ENCODE measurements around the gene LLPH. TPM values are rescaled to one million over a fixed set of nuclear protein-coding genes. Genes with fewer than 3 reads are reported as not detected.

The LLPH gene
- total and polyA plus RNA-seq, 2 of the 13 experiments (the other 11 are each of a cell fraction or from before 2014, with no cell fraction given) = 4.2 to 25.6 TPM

DNA sequence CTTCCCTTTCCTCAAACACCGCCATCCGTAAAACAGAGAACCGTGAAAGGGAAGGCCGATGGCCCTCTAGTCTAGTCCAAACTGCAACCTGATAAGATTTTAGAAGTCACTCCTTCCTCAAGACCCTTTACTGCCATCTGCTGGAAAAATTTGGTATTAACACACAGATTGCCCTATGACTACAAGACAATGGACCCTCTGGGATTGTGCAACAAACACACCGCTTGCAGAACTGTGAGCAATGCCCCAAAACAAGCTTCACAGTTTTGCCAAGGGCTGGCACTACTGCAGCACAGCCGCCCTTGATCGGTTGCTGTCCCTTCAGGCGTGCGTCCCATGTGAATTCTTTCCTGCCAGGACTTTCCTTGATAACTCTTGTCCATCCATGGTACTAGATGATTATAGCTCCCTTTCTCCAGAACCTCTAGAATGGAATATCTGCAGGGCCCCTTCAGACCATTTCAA lies 23.1 kb downstream of the LLPH start (continued):
- TF ChIP-seq USF2 (IDR thresholded peaks at IDR 0.05; ENCODE audit: low read depth, low read length) (no peak), USF2 (CRISPR knock-in tag; IDR thresholded peaks at IDR 0.05; ENCODE audit: borderline replicate concordance) (no peak), THAP11 (CRISPR knock-in tag; IDR thresholded peaks at IDR 0.05) (peak; percentile 38; the same call in 1 of the 2 replicates), ZKSCAN8 (CRISPR knock-in tag; IDR thresholded peaks at IDR 0.05; ENCODE audit: borderline replicate concordance) (peak; percentile 31; the same call in 1 of the 2 replicates), ISX (CRISPR knock-in tag; conservative IDR thresholded peaks at IDR 0.05) (no peak), ZNF543 (CRISPR knock-in tag; IDR thresholded peaks at IDR 0.05) (no peak), ZBTB8A (CRISPR knock-in tag; IDR thresholded peaks at IDR 0.05; ENCODE audit: borderline replicate concordance, low read depth) (no peak), PRPF4 (IDR thresholded peaks at IDR 0.05; ENCODE audit: low read depth, low read length, poor library complexity, severe bottlenecking) (no peak), SMAD9 (CRISPR knock-in tag; IDR thresholded peaks at IDR 0.05) (no peak), ZNF746 (CRISPR knock-in tag; IDR thresholded peaks at IDR 0.05) (no peak), HNF4A (CRISPR knock-in tag; IDR thresholded peaks at IDR 0.05) (peak; percentile 60), TEAD2 (CRISPR knock-in tag; IDR thresholded peaks at IDR 0.05) (no peak), ZBTB49 (CRISPR knock-in tag; IDR thresholded peaks at IDR 0.05; ENCODE audit: borderline replicate concordance) (no peak), ZNF329 (CRISPR knock-in tag; IDR thresholded peaks at IDR 0.05; ENCODE audit: low read depth) (no peak), ZNF614 (CRISPR knock-in tag; IDR thresholded peaks at IDR 0.05; ENCODE audit: borderline replicate concordance) (no peak)
- TF ChIP-seq, protein P1, sequence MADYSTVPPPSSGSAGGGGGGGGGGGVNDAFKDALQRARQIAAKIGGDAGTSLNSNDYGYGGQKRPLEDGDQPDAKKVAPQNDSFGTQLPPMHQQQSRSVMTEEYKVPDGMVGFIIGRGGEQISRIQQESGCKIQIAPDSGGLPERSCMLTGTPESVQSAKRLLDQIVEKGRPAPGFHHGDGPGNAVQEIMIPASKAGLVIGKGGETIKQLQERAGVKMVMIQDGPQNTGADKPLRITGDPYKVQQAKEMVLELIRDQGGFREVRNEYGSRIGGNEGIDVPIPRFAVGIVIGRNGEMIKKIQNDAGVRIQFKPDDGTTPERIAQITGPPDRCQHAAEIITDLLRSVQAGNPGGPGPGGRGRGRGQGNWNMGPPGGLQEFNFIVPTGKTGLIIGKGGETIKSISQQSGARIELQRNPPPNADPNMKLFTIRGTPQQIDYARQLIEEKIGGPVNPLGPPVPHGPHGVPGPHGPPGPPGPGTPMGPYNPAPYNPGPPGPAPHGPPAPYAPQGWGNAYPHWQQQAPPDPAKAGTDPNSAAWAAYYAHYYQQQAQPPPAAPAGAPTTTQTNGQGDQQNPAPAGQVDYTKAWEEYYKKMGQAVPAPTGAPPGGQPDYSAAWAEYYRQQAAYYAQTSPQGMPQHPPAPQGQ (CRISPR knock-in tag; IDR thresholded peaks at IDR 0.05; ENCODE audit: borderline replicate concordance) = no peak
- TF ChIP-seq, protein P2, sequence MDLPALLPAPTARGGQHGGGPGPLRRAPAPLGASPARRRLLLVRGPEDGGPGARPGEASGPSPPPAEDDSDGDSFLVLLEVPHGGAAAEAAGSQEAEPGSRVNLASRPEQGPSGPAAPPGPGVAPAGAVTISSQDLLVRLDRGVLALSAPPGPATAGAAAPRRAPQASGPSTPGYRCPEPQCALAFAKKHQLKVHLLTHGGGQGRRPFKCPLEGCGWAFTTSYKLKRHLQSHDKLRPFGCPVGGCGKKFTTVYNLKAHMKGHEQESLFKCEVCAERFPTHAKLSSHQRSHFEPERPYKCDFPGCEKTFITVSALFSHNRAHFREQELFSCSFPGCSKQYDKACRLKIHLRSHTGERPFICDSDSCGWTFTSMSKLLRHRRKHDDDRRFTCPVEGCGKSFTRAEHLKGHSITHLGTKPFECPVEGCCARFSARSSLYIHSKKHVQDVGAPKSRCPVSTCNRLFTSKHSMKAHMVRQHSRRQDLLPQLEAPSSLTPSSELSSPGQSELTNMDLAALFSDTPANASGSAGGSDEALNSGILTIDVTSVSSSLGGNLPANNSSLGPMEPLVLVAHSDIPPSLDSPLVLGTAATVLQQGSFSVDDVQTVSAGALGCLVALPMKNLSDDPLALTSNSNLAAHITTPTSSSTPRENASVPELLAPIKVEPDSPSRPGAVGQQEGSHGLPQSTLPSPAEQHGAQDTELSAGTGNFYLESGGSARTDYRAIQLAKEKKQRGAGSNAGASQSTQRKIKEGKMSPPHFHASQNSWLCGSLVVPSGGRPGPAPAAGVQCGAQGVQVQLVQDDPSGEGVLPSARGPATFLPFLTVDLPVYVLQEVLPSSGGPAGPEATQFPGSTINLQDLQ (CRISPR knock-in tag; IDR thresholded peaks at IDR 0.05) = no peak
